Stomach (tissue), 9 donors: ENCODE data around the gene GMDS. TPM values are rescaled to one million over a fixed set of nuclear protein-coding genes. Genes with fewer than 3 reads are reported as not detected.

Experiments
- DNase-seq, 2 donors: peaks; one replicate each; pipeline versions ENCODE4 v3.0.0 to v3.0.0-alpha.2; 2013 to 2019
- H3K27ac ChIP-seq, 5 donors: fragments of 200-600 bp in 4 of 5; sonication (generic) in 4 of 5; one replicate each; pipeline ENCODE4 v1.5.1; 2013 to 2019; ENCODE audit warnings: mild to moderate bottlenecking in 1 of 5, moderate library complexity in 1 of 5
- H3K27me3 ChIP-seq, 3 donors: fragments of 200-600 bp; sonication (generic); one replicate each; pipeline ENCODE4 v1.5.1; 2017 to 2019; ENCODE audit warnings: mixed run types in 1 of 3
- H3K36me3 ChIP-seq, 4 donors: fragments of 200-600 bp; sonication (generic); 1 replicate in 3 of 4; 2 replicates in 1 of 4; pipeline ENCODE4 v1.5.1; 2016 to 2019
- H3K4me1 ChIP-seq, 4 donors: fragments of 200-600 bp; sonication (generic); one replicate each; pipeline ENCODE4 v1.5.1; 2016 to 2019
- H3K4me3 ChIP-seq, 4 donors: fragments of 200-600 bp; sonication (generic) in 3 of 4; one replicate each; pipeline ENCODE4 v1.5.1; 2016 to 2019; ENCODE audit warnings: mild to moderate bottlenecking in 1 of 4
- H3K9me3 ChIP-seq, 4 donors: fragments of 200-600 bp; sonication (generic); one replicate each; pipeline ENCODE4 v1.5.1; 2016 to 2019
- CTCF ChIP-seq, 7 experiments: fragments of 450-650 bp in 4 of 7; fragments of 200-600 bp in 3 of 7; sonication (generic) in 3 of 7; IDR thresholded peaks; one replicate each; pipeline ENCODE4 v1.5.1; 2016 to 2019; ENCODE audit warnings: antibody characterized with exemption in 7 of 7, control low read depth in 2 of 7, mild to moderate bottlenecking in 1 of 7
- EP300 ChIP-seq: sonication (generic); formaldehyde crosslinking; IDR thresholded peaks from one replicate; pipeline ENCODE4 v1.6.1; 2017; ENCODE audit warnings: antibody characterized with exemption
- POLR2A ChIP-seq, 4 donors: fragments of 450-650 bp; IDR thresholded peaks; one replicate each; pipeline ENCODE4 v1.6.1; 2016; ENCODE audit warnings: antibody characterized with exemption in 4 of 4, control low read depth in 2 of 4, mild to moderate bottlenecking in 1 of 4, moderate library complexity in 1 of 4
- POLR2AphosphoS5 ChIP-seq, 3 donors: sonication (generic); formaldehyde crosslinking; IDR thresholded peaks; one replicate each; pipeline ENCODE4 v1.6.1; 2016; ENCODE audit warnings: antibody characterized with exemption in 3 of 3
- WGBS, 5 donors: extraction: QIAGEN DNeasy Blood & Tissue Kit in 3 of 5; methylation state at CpG; one replicate each; pipeline versions ENCODE4 v1.1.5 to v1.1.7; 2013 to 2018; 5-methylcytosine and 5-hydroxymethylcytosine counted together
- intact Hi-C: fragments of 100-400 bp; cut with DNase I; formaldehyde crosslinking; loops from one replicate; pipeline ENCODE4 v1.15.1; 2023; ENCODE audit warnings: low total_unique reads
- polyA plus RNA-seq, 3 donors: library from polyadenylated mRNA; stranded (reverse); fragments of 200-250 nt; gene quantifications; one replicate each; pipeline ENCODE4 v1.2.3, GENCODE V29; 2013
- total RNA-seq, 5 donors: library from RNA; depleted of rRNA; stranded (reverse); fragments of >200 nt; gene quantifications; one replicate each; pipeline versions ENCODE4 v1.1.0 to v1.2.3, GENCODE V29; 2014 to 2016
- donor health status: healthy with polysubstance abuse.
- donor health status: Bipolar disorder and iron deficiency.
- donor health status: healthy.

Gene GMDS
- total and polyA plus RNA-seq, 8 donors: 83.7 to 262 (median 121) TPM

GRCh38 chr6:1599469-1599868, 645.9 kb downstream of the GMDS start:
- Histone ChIP-seq H3K27me3 (peaks cover 8 to 96% (median 64%) of the 10 kb centered on the region in 3 donors), H3K4me1 (peaks cover 13 to 24% (median 21%) of the 10 kb centered on the region in 4 donors), H3K36me3 (no peaks in the 10 kb centered on the region), H3K27ac (no peak overlapping the region), H3K9me3 (no peaks in the 10 kb centered on the region), H3K4me3 (no peak overlapping the region)
- no peak for TF ChIP-seq CTCF (IDR thresholded peaks at IDR 0.05)
- no peak for TF ChIP-seq POLR2A (IDR thresholded peaks at IDR 0.05)
- TF ChIP-seq POLR2AphosphoS5 (IDR thresholded peaks at IDR 0.05): no peak
- no peak for TF ChIP-seq EP300
- no peak for DNase-seq
- intact Hi-C loops: loop anchor here (5.0 to 10.0 kb wide), 2 partner anchors 1043 to 1155 kb away; partner anchors contain the start of gene MYLK4
- 82 to 95% (median 90%) methylated on average over 10 of the region's 10 CpGs for WGBS, 5 donors

- H3K27me3 ChIP-seq: peaks cover 7 to 96% (median 63%) of the 10 kb centered on the region in 3 donors
- no peak for DNase-seq
- H3K4me3 ChIP-seq: no peak overlapping the region
- no peaks in the 10 kb centered on the region for H3K36me3 ChIP-seq
- no peak overlapping the region for H3K27ac ChIP-seq
- 83 to 97% (median 87%) methylated on average over 21 to 24 of the region's 24 CpGs for WGBS, 5 donors
- no peak for TF ChIP-seq CTCF (IDR thresholded peaks at IDR 0.05)
- TF ChIP-seq POLR2A (IDR thresholded peaks at IDR 0.05): no peak
- TF ChIP-seq EP300: no peak
- TF ChIP-seq POLR2AphosphoS5 (IDR thresholded peaks at IDR 0.05): no peak
- intact Hi-C loops: loop anchor here (5.0 to 10.0 kb wide), 2 partner anchors 1043 to 1156 kb away; partner anchors contain the start of gene MYLK4
- H3K4me1 ChIP-seq: peaks cover 8 to 19% (median 15%) of the 10 kb centered on the region in 4 donors
- H3K9me3 ChIP-seq: no peaks in the 10 kb centered on the region
Measured at GRCh38 chr6:1598886-1599285, 646.5 kb downstream of the GMDS start.

GRCh38 chr6:1598433-1598832, 647.0 kb downstream of the GMDS start:
- DNase-seq: no peak
- H3K27me3 ChIP-seq: peaks cover 4 to 96% (median 59%) of the 10 kb centered on the region in 3 donors
- no peak overlapping the region for H3K27ac ChIP-seq
- H3K4me1 ChIP-seq: peaks cover 7 to 14% (median 14%) of the 10 kb centered on the region in 4 donors
- no peaks in the 10 kb centered on the region for H3K36me3 ChIP-seq
- no peak for TF ChIP-seq EP300
- TF ChIP-seq POLR2AphosphoS5 (IDR thresholded peaks at IDR 0.05): no peak
- no peak for TF ChIP-seq POLR2A (IDR thresholded peaks at IDR 0.05)
- no peak for TF ChIP-seq CTCF (IDR thresholded peaks at IDR 0.05)
- intact Hi-C loops: loop anchor here (5.0 to 10.0 kb wide), 2 partner anchors 1044 to 1156 kb away; partner anchors contain the start of gene MYLK4
- H3K4me3 ChIP-seq: no peak overlapping the region
- 75 to 89% (median 88%) methylated on average over 10 of the region's 10 CpGs for WGBS, 5 donors
- H3K9me3 ChIP-seq: no peaks in the 10 kb centered on the region

GRCh38 chr6:1597924-1598323, 647.5 kb downstream of the GMDS start:
- 75 to 87% (median 80%) methylated on average over 5 of the region's 5 CpGs for WGBS, 5 donors
- no peaks in the 10 kb centered on the region for H3K36me3 ChIP-seq
- peaks cover 7 to 14% (median 14%) of the 10 kb centered on the region in 4 donors for H3K4me1 ChIP-seq
- intact Hi-C loops: loop anchor here (5.0 to 10.0 kb wide), 2 partner anchors 1044 to 1157 kb away; partner anchors contain the start of gene MYLK4
- H3K27me3 ChIP-seq: peaks cover 4 to 94% (median 55%) of the 10 kb centered on the region in 3 donors
- H3K9me3 ChIP-seq: no peaks in the 10 kb centered on the region
- TF ChIP-seq POLR2AphosphoS5 (IDR thresholded peaks at IDR 0.05) (no peak), POLR2A (IDR thresholded peaks at IDR 0.05) (no peak), CTCF (IDR thresholded peaks at IDR 0.05) (no peak), EP300 (no peak)
- no peak for DNase-seq
- no peak overlapping the region for H3K27ac ChIP-seq
- no peak overlapping the region for H3K4me3 ChIP-seq
